ENCODE data around the gene SH3PXD2A. TPM values are rescaled to one million over a fixed set of nuclear protein-coding genes. Genes with fewer than 3 reads are reported as not detected.

The SH3PXD2A gene
- total and polyA plus RNA-seq, 2 of the 4 experiments (the other 2 are of a cell fraction), result 6.3 to 23.0 TPM

DNA sequence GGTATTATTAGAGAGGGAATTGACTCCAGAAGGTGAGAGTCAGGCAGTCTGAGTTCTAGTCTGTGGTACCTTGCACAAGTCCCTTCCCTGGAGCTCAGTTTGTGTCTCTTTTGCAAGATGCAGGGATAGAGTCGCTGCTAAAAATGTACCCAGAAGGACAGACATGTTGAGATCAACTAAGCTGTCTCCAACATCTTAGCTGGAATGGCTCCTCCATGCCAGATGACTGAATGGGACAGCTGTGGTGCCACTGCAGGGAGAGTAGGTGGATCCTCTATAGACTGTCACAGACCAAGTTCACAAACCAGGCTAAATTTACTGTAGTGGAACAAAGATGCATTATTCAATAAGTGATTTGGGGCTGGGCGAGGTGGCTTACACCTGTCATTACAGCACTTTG, 241.8 kb downstream of the SH3PXD2A start:
- H3K27ac ChIP-seq (ENCODE audit: insufficient read depth, low read length), result no peak overlapping the region
- POLR2A ChIA-PET (ENCODE audit: unreplicated experiment), result interaction anchor here (0.9 kb wide), 1 partner anchor 65 kb away, joined by 7 read pairs; no protein-coding TSS in a partner anchor
- H2AK9ac ChIP-seq (replicated peaks; ENCODE audit: low read depth, low read length, poor library complexity), result no peak overlapping the region

More for the DNA sequence above, 241.8 kb downstream of the SH3PXD2A start:
- no peak overlapping the region for H2BK20ac ChIP-seq (ENCODE audit: low read depth, low read length)
- CTCF ChIA-PET, result interaction anchor here (2.8 kb wide), 1 partner anchor 72 kb away, joined by 10 read pairs; no protein-coding TSS in a partner anchor
- dilution Hi-C loops (cut with HindIII; ENCODE audit: low sequenced_read_pairs, unreplicated experiment) (loop anchor here (10.0 kb wide), 1 partner anchor 61 kb away; no protein-coding TSS in a partner anchor), intact Hi-C loops (cut with micrococcal nuclease) (no loop called here), in situ Hi-C loops (cut with MboI; ENCODE audit: low sequenced_read_pairs) (loop anchor here (5.0 kb wide), 1 partner anchor 74 kb away; no protein-coding TSS in a partner anchor)
- no peak overlapping the region for H3K4me3 ChIP-seq (ENCODE audit: insufficient read depth, low read depth, low read length)
- peaks cover 28% of the 10 kb centered on the region for H3K4me1 ChIP-seq (ENCODE audit: control insufficient read depth, insufficient read depth, low read length)
- H2BK120ac ChIP-seq (ENCODE audit: low read depth, low read length), result no peak overlapping the region
- TF ChIP-seq RFX5 (IDR thresholded peaks at IDR 0.05; ENCODE audit: low read depth, low read length) (no peak), FOS (IDR thresholded peaks at IDR 0.05; ENCODE audit: low read depth, low read length) (no peak), RAD21 (IDR thresholded peaks at IDR 0.05; ENCODE audit: low read length) (no peak), SMC3 (IDR thresholded peaks at IDR 0.05; ENCODE audit: low read depth, low read length) (no peak), CHD1 (IDR thresholded peaks at IDR 0.05; ENCODE audit: low read depth, low read length) (no peak), RCOR1 (IDR thresholded peaks at IDR 0.05; ENCODE audit: insufficient replicate concordance, low read length) (no peak), MAFK (IDR thresholded peaks at IDR 0.05; ENCODE audit: low read depth, low read length) (no peak), NFE2L2 (IDR thresholded peaks at IDR 0.05; ENCODE audit: low read depth, low read length) (no peak), CEBPB (IDR thresholded peaks at IDR 0.05; ENCODE audit: low read depth, low read length) (no peak), MAZ (IDR thresholded peaks at IDR 0.05; ENCODE audit: borderline replicate concordance, low read depth, low read length) (no peak)
- TF ChIP-seq, protein P1, sequence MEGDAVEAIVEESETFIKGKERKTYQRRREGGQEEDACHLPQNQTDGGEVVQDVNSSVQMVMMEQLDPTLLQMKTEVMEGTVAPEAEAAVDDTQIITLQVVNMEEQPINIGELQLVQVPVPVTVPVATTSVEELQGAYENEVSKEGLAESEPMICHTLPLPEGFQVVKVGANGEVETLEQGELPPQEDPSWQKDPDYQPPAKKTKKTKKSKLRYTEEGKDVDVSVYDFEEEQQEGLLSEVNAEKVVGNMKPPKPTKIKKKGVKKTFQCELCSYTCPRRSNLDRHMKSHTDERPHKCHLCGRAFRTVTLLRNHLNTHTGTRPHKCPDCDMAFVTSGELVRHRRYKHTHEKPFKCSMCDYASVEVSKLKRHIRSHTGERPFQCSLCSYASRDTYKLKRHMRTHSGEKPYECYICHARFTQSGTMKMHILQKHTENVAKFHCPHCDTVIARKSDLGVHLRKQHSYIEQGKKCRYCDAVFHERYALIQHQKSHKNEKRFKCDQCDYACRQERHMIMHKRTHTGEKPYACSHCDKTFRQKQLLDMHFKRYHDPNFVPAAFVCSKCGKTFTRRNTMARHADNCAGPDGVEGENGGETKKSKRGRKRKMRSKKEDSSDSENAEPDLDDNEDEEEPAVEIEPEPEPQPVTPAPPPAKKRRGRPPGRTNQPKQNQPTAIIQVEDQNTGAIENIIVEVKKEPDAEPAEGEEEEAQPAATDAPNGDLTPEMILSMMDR (conservative IDR thresholded peaks at IDR 0.05; ENCODE audit: low read depth, low read length), result no peak
- TF ChIP-seq, protein P2, sequence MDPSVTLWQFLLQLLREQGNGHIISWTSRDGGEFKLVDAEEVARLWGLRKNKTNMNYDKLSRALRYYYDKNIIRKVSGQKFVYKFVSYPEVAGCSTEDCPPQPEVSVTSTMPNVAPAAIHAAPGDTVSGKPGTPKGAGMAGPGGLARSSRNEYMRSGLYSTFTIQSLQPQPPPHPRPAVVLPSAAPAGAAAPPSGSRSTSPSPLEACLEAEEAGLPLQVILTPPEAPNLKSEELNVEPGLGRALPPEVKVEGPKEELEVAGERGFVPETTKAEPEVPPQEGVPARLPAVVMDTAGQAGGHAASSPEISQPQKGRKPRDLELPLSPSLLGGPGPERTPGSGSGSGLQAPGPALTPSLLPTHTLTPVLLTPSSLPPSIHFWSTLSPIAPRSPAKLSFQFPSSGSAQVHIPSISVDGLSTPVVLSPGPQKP (IDR thresholded peaks at IDR 0.05; ENCODE audit: borderline replicate concordance, low read depth, low read length), result no peak
- TF ChIP-seq, protein P3, sequence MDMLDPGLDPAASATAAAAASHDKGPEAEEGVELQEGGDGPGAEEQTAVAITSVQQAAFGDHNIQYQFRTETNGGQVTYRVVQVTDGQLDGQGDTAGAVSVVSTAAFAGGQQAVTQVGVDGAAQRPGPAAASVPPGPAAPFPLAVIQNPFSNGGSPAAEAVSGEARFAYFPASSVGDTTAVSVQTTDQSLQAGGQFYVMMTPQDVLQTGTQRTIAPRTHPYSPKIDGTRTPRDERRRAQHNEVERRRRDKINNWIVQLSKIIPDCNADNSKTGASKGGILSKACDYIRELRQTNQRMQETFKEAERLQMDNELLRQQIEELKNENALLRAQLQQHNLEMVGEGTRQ (IDR thresholded peaks at IDR 0.05; ENCODE audit: low read depth, low read length), result no peak
- H2BK15ac ChIP-seq (ENCODE audit: low read depth, low read length), result no peak overlapping the region
- H3K9ac ChIP-seq (ENCODE audit: low read depth, low read length), result no peak overlapping the region
- no peak for DNase-seq
- H2BK5ac ChIP-seq (ENCODE audit: low read depth, low read length, poor library complexity, severe bottlenecking), result no peak overlapping the region
- no peak overlapping the region for H3K23ac ChIP-seq (ENCODE audit: low read depth, low read length)
- no peak overlapping the region for H4K5ac ChIP-seq (ENCODE audit: low read depth, low read length)
- no peak overlapping the region for H2AK5ac ChIP-seq (ENCODE audit: low read depth, low read length)
- no peak overlapping the region for H4K91ac ChIP-seq (ENCODE audit: insufficient read depth, low read depth, low read length)
- H3K4me2 ChIP-seq (ENCODE audit: low read depth, low read length), result no peak overlapping the region
- peaks cover 58% of the 10 kb centered on the region for H3K36me3 ChIP-seq (ENCODE audit: control insufficient read depth, insufficient read depth, low read length)
- ATAC-seq (ENCODE audit: low read depth), result no peak
- no peak overlapping the region for H4K8ac ChIP-seq (ENCODE audit: low read depth in 2 of 2, low read length in 2 of 2)
- H3K27me3 ChIP-seq (ENCODE audit: control insufficient read depth, insufficient read depth, low read length), result no peaks in the 10 kb centered on the region
- H3K14ac ChIP-seq (replicated peaks; ENCODE audit: low read depth, low read length), result no peak overlapping the region
- H4K20me1 ChIP-seq (ENCODE audit: insufficient read depth, low read length), result no peaks in the 10 kb centered on the region
- no CpG with 5 or more reads among the region's 2 CpGs for WGBS, 2 experiments (ENCODE audit: extremely low coverage in 2 of 2, insufficient read length in 1 of 2)
- H3K18ac ChIP-seq (ENCODE audit: low read depth, low read length), result no peak overlapping the region
- no TSS peak for BruUV-seq (replicated peaks)
- peaks cover 4 to 49% of the 10 kb centered on the region in 2 experiments; a peak in 2 of 4 replicates for H3K79me1 ChIP-seq (ENCODE audit: low read depth in 1 of 2, low read length in 2 of 2)
- peaks cover 27% of the 10 kb centered on the region for H3K9me1 ChIP-seq (ENCODE audit: insufficient read depth, low read length)
- H3K56ac ChIP-seq (ENCODE audit: extremely low read depth, insufficient read depth, low read length), result no peak overlapping the region
- no peak overlapping the region for H3K4ac ChIP-seq (ENCODE audit: low read depth, low read length)
- H3K9me3 ChIP-seq (ENCODE audit: control insufficient read depth, insufficient read depth, low read length), result no peaks in the 10 kb centered on the region
- no peak overlapping the region for H2AFZ ChIP-seq (replicated peaks; ENCODE audit: low read length, poor library complexity)
